OCI-LY7 (cell line): Measurements from ENCODE around the gene ZNF205. TPM values are rescaled to one million over a fixed set of nuclear protein-coding genes. Genes with fewer than 3 reads are reported as not detected.
"Not testable (repeated sequence)": the region's sequence is repeated elsewhere in the genome, so short reads cannot be mapped to it uniquely, and the experiment has no call there.

Experiments
- BruUV-seq: library from RNA; stranded (reverse); fragments of 400-500 nt; replicated peaks from 2 replicates; lab custom pipeline; 2021; lab: Mats Ljungman, UMichigan
- CTCF ChIA-PET: fragments of 300-600 bp; sonication (Branson Sonifier 250); formaldehyde crosslinking; loops from one replicate; lab custom pipeline; 2022; ENCODE audit warnings: antibody characterized with exemption; ENCODE audit not compliant: unreplicated experiment; lab: Charles Lee
- POLR2A ChIA-PET: fragments of 300-600 bp; sonication (Branson Sonifier 250); formaldehyde crosslinking; loops from one replicate; lab custom pipeline; 2022; ENCODE audit warnings: antibody characterized with exemption; lab: Charles Lee
- DNase-seq: peaks from one replicate; pipeline ENCODE4 v3.0.0-alpha.2; 2015; ENCODE audit warnings: low spot score
- H2AFZ ChIP-seq: fragments of 200-600 bp; sonication (generic), shearing (Covaris generic); 2 replicates; pipeline ENCODE4 v1.6.1; 2014; ENCODE audit warnings: mild to moderate bottlenecking, antibody characterized with exemption, low read length, moderate library complexity
- H3K27ac ChIP-seq: fragments of 200-600 bp; sonication (generic); 2 replicates; pipeline ENCODE4 v1.5.1; 2014; ENCODE audit warnings: mixed run types, low read depth, mild to moderate bottlenecking, moderate library complexity, low read length, inconsistent platforms; ENCODE audit not compliant: poor library complexity, severe bottlenecking
- H3K36me3 ChIP-seq: fragments of 200-600 bp; sonication (generic); 2 replicates; pipeline ENCODE4 v1.6.1; 2014; ENCODE audit warnings: mild to moderate bottlenecking, antibody characterized with exemption, low read length, moderate library complexity, mixed read lengths; ENCODE audit not compliant: insufficient read depth
- H3K4me1 ChIP-seq: fragments of 200-600 bp; sonication (generic); 2 replicates; pipeline ENCODE4 v1.5.1; 2014; ENCODE audit warnings: mild to moderate bottlenecking, low read length; ENCODE audit not compliant: insufficient read depth, poor library complexity, severe bottlenecking
- H3K4me2 ChIP-seq: fragments of 200-600 bp; sonication (generic); 2 replicates; pipeline ENCODE4 v1.6.1; 2014; ENCODE audit warnings: mild to moderate bottlenecking, low read length
- H3K4me3 ChIP-seq: fragments of 200-600 bp; sonication (generic); 2 replicates; pipeline ENCODE4 v1.5.1; 2014; ENCODE audit warnings: mild to moderate bottlenecking, low read depth, low read length; ENCODE audit not compliant: poor library complexity, severe bottlenecking
- H3K79me2 ChIP-seq: fragments of 200-600 bp; sonication (generic); 2 replicates; pipeline ENCODE4 v1.6.1; 2016; ENCODE audit warnings: low read depth, mild to moderate bottlenecking, low read length, moderate library complexity, mixed read lengths; ENCODE audit not compliant: insufficient read depth
- H3K9me2 ChIP-seq: fragments of 200-600 bp; sonication (generic); 2 replicates; pipeline ENCODE4 v1.6.1; 2016; ENCODE audit warnings: mild to moderate bottlenecking, low read length, mixed read lengths; ENCODE audit not compliant: insufficient read depth
- H3K9me3 ChIP-seq: fragments of 200-600 bp; sonication (generic); 2 replicates; pipeline ENCODE4 v1.6.1; 2014; ENCODE audit warnings: mild to moderate bottlenecking, mixed run types, low read length, mixed read lengths
- H4K20me1 ChIP-seq: fragments of 200-600 bp; sonication (generic); 2 replicates; pipeline ENCODE4 v1.6.1; 2014; ENCODE audit warnings: mild to moderate bottlenecking, antibody characterized with exemption, low read length, moderate library complexity, mixed read lengths; ENCODE audit not compliant: insufficient read depth
- EZH2phosphoT487 ChIP-seq: fragments of 200-600 bp; sonication (generic); IDR thresholded peaks from 2 replicates; pipeline ENCODE4 v1.6.1; 2018; ENCODE audit warnings: low read depth, borderline replicate concordance, mild to moderate bottlenecking, mixed run types, antibody characterized with exemption, low read length, moderate library complexity, mixed read lengths
- intact Hi-C: fragments of 100-400 bp; cut with micrococcal nuclease; formaldehyde crosslinking; loops from one replicate; pipeline ENCODE4 v1.10.0; 2022; ENCODE audit not compliant: unreplicated experiment
- small RNA-seq: library from RNA; depleted of rRNA; stranded (forward); fragments of <200 nt; gene quantifications from one replicate; pipeline ENCODE3, GENCODE V24; 2014
- total RNA-seq, 2 experiments: library from RNA; depleted of rRNA in 1 of 2; stranded (reverse); fragments of >200 nt in 1 of 2; shearing (Covaris generic) in 1 of 2; gene quantifications; 2 replicates each; pipeline ENCODE4 v1.2.3, GENCODE V29; 2014 to 2022
- TF ChIP-seq, protein P1 (sequence below): fragments of 200-600 bp; sonication (generic); conservative IDR thresholded peaks from 2 replicates; pipeline ENCODE4 v1.5.1; 2014; ENCODE audit warnings: mild to moderate bottlenecking, antibody characterized with exemption, low read length, moderate library complexity, mixed read lengths

The ZNF205 gene
- total RNA-seq, 2 experiments from 2014 or later = 0.30 to 1.2 TPM

DNA sequence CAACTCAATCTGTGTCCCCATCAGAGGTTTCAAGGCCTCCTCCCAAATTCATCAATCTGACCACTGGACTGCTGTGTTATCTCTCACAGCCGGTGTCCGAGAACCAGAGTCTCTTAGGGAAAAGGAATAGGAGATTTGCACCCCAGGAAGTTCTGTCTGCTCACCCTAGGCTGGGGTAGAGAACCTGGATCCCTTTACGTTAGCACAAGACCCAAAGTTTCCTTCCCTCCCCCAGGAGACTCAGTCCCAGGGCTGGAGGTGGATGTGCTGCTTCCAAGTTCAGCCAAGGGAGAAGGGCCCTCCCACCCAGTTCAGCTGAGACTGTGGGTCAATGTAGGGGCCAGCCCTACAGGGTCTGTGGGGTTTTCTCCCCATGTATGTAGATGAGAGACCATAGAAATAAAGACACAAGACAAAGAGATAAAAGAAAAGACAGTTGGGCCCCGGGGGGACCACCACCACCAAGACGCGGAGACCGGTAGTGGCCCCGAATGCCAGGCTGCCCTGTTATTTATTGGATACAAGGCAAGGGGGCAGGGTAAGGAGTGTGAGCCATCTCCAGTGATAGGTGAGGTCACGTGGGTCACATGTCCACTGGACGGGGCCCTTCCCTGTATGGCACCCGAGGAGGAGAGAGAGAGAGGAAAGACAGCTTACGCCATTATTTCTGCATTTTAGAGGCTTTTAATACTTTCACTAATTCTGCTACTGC, 52.9 kb downstream of the ZNF205 start:
- no peaks in the 10 kb centered on the region for H3K36me3 ChIP-seq
- H3K4me3 ChIP-seq = peak overlapping the region; percentile 41
- ChIA-PET POLR2A (no interaction called here), CTCF (no interaction called here)
- intact Hi-C loops = no loop called here
- no peaks in the 10 kb centered on the region for H3K79me2 ChIP-seq
- peak overlapping the region; percentile 23 for H3K27ac ChIP-seq
- BruUV-seq = no TSS peak
- H3K9me2 ChIP-seq = no peaks in the 10 kb centered on the region
- peaks cover 7% of the 10 kb centered on the region for H3K4me1 ChIP-seq
- H4K20me1 ChIP-seq = no peaks in the 10 kb centered on the region
- peak overlapping the region; percentile 97 for H2AFZ ChIP-seq
- no peaks in the 10 kb centered on the region for H3K9me3 ChIP-seq
- peak overlapping the region; percentile 65 for H3K4me2 ChIP-seq
- DNase-seq = no peak
- TF ChIP-seq, protein P1, sequence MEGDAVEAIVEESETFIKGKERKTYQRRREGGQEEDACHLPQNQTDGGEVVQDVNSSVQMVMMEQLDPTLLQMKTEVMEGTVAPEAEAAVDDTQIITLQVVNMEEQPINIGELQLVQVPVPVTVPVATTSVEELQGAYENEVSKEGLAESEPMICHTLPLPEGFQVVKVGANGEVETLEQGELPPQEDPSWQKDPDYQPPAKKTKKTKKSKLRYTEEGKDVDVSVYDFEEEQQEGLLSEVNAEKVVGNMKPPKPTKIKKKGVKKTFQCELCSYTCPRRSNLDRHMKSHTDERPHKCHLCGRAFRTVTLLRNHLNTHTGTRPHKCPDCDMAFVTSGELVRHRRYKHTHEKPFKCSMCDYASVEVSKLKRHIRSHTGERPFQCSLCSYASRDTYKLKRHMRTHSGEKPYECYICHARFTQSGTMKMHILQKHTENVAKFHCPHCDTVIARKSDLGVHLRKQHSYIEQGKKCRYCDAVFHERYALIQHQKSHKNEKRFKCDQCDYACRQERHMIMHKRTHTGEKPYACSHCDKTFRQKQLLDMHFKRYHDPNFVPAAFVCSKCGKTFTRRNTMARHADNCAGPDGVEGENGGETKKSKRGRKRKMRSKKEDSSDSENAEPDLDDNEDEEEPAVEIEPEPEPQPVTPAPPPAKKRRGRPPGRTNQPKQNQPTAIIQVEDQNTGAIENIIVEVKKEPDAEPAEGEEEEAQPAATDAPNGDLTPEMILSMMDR = no peak
- TF ChIP-seq EZH2phosphoT487 = no peak

DNA sequence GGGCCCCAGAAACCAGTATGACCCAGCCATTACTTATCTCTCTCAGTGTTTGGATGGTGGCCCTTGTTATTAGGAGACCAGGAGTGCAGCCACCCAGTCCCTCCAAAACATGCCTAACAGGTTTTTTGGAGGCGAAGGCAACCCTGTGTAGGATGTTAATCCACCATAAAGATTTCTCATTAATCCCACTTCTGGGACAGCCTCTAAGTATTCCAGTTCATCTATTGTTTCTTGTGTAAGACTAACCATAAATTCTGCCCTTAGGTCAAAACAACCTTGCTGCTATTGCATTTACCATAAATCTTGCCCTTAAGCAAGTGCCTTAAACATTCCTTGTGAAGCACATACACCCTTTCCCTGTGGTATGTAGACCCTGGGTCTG, 54.1 kb downstream of the ZNF205 start:
- intact Hi-C loops = loop anchor here (1.0 to 2.0 kb wide), 2 partner anchors 14 to 108 kb away; no protein-coding TSS in a partner anchor
- Histone ChIP-seq H3K4me2 (no peak overlapping the region), H3K79me2 (no peaks in the 10 kb centered on the region), H3K36me3 (no peaks in the 10 kb centered on the region), H3K4me3 (no peak overlapping the region), H4K20me1 (no peaks in the 10 kb centered on the region), H3K4me1 (peaks cover 7% of the 10 kb centered on the region), H3K9me3 (no peaks in the 10 kb centered on the region), H3K9me2 (no peaks in the 10 kb centered on the region), H2AFZ (no peak overlapping the region), H3K27ac (no peak overlapping the region)
- no peak for DNase-seq
- POLR2A ChIA-PET = no interaction called here
- CTCF ChIA-PET = no interaction called here
- no peak for TF ChIP-seq EZH2phosphoT487
- TF ChIP-seq, protein P1 = no peak
- BruUV-seq = no TSS peak

DNA sequence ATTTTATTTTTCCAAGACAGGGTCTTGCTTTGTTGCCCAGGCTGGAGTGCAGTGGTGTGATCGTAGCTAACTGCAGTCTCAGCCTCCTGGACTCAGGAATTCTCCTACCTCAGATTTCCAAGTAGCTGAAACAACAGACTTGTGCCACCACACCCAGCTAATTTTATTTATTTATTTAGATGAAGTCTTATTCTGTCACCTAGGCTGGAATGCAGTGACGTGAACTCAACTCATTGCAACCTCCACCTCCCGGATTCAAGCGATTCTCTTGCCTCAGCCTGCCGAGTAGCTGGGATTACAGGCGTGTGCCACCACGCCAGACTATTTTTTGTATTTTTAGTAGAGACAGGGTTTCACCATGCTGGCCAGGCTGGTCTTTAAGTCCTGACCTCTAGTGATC, 56.3 kb downstream of the ZNF205 start:
- DNase-seq, H3K36me3 ChIP-seq, CTCF ChIA-PET, H3K4me3 ChIP-seq, H3K9me2 ChIP-seq, H3K27ac ChIP-seq, BruUV-seq, H3K4me2 ChIP-seq, H4K20me1 ChIP-seq, H3K9me3 ChIP-seq, H3K79me2 ChIP-seq, H2AFZ ChIP-seq, intact Hi-C loops: not testable (repeated sequence)
- peaks cover 11% of the 10 kb centered on the region for H3K4me1 ChIP-seq
- POLR2A ChIA-PET = interaction anchor here (0.8 kb wide), 1 partner anchor 412 kb away, joined by 3 read pairs; no protein-coding TSS in a partner anchor

Small RNA genes lying within 50 kb of the gene (small RNA-seq; reads per million reads assigned to genes)
- 0.94 reads per million, percentile 45 among the genes with 10 or more reads in this experiment for gene RNU1-22P

Other genes with a start within 250 kb of the ZNF205 start
- gene FLYWCH2, start 229.4 kb upstream of the ZNF205 start, total RNA-seq (2014; rRNA removed; shearing (Covaris generic)) = 38.7 and 44.9 TPM in 2 replicates
- gene FLYWCH2, start 229.4 kb upstream of the ZNF205 start, total RNA-seq (2022) = 22.3 and 23.9 TPM in 2 replicates
- gene FLYWCH1, start 200.7 kb upstream of the ZNF205 start, total RNA-seq (2014; rRNA removed; shearing (Covaris generic)) = 25.3 and 26.1 TPM in 2 replicates
- gene FLYWCH1, start 200.7 kb upstream of the ZNF205 start, total RNA-seq (2022) = 61.9 and 63.9 TPM in 2 replicates
- gene KREMEN2, start 148.3 kb upstream of the ZNF205 start, total RNA-seq (2014; rRNA removed; shearing (Covaris generic)) = 0.09 and 0.28 TPM in 2 replicates
- gene KREMEN2, start 148.3 kb upstream of the ZNF205 start, total RNA-seq (2022) = 0.31 TPM in 1 of 2 replicates, not detected in the other
- gene PAQR4, start 143.2 kb upstream of the ZNF205 start, total RNA-seq (2014; rRNA removed; shearing (Covaris generic)) = 38.1 and 49.1 TPM in 2 replicates
- gene PAQR4, start 143.2 kb upstream of the ZNF205 start, total RNA-seq (2022) = 59.7 and 67.4 TPM in 2 replicates
- gene PKMYT1, start 132.1 kb upstream of the ZNF205 start, total RNA-seq (2014; rRNA removed; shearing (Covaris generic)) = 80.2 and 104 TPM in 2 replicates
- gene PKMYT1, start 132.1 kb upstream of the ZNF205 start, total RNA-seq (2022) = 195 and 197 TPM in 2 replicates
- gene CLDN9, start 99.7 kb upstream of the ZNF205 start, total RNA-seq (2014; rRNA removed; shearing (Covaris generic)) = 0.44 TPM in 1 of 2 replicates, not detected in the other
- 0.42 and 0.59 TPM in 2 replicates for gene CLDN9, start 99.7 kb upstream of the ZNF205 start, total RNA-seq (2022)
- not detected in 2 replicates for gene CLDN6, start 94.4 kb upstream of the ZNF205 start, total RNA-seq (2014; rRNA removed; shearing (Covaris generic))
- gene CLDN6, start 94.4 kb upstream of the ZNF205 start, total RNA-seq (2022) = not detected in 2 replicates
- gene TNFRSF12A, start 92.2 kb upstream of the ZNF205 start, total RNA-seq (2014; rRNA removed; shearing (Covaris generic)) = 4.1 and 4.9 TPM in 2 replicates
- gene TNFRSF12A, start 92.2 kb upstream of the ZNF205 start, total RNA-seq (2022) = 1.3 and 1.9 TPM in 2 replicates
- gene HCFC1R1, start 88.6 kb upstream of the ZNF205 start, total RNA-seq (2014; rRNA removed; shearing (Covaris generic)) = 17.1 and 29.1 TPM in 2 replicates
- 32.2 and 39.4 TPM in 2 replicates for gene HCFC1R1, start 88.6 kb upstream of the ZNF205 start, total RNA-seq (2022)
- 33.7 and 36.0 TPM in 2 replicates for gene THOC6, start 88.6 kb upstream of the ZNF205 start, total RNA-seq (2014; rRNA removed; shearing (Covaris generic))
- 26.3 and 33.6 TPM in 2 replicates for gene THOC6, start 88.6 kb upstream of the ZNF205 start, total RNA-seq (2022)
- not detected in 2 replicates for gene BICDL2, start 75.6 kb upstream of the ZNF205 start, total RNA-seq (2014; rRNA removed; shearing (Covaris generic))
- not detected in 2 replicates for gene BICDL2, start 75.6 kb upstream of the ZNF205 start, total RNA-seq (2022)
- gene MMP25, start 66.0 kb upstream of the ZNF205 start, total RNA-seq (2014; rRNA removed; shearing (Covaris generic)) = 0.63 and 2.6 TPM in 2 replicates
- gene MMP25, start 66.0 kb upstream of the ZNF205 start, total RNA-seq (2022) = 5.6 and 5.8 TPM in 2 replicates
- not detected in 2 replicates for gene IL32, start 46.9 kb upstream of the ZNF205 start, total RNA-seq (2014; rRNA removed; shearing (Covaris generic))
- not detected in 2 replicates for gene IL32, start 46.9 kb upstream of the ZNF205 start, total RNA-seq (2022)
- gene ZSCAN10, start 13.3 kb upstream of the ZNF205 start, total RNA-seq (2014; rRNA removed; shearing (Covaris generic)) = 0.09 TPM in 1 of 2 replicates, not detected in the other
- 0.49 and 0.72 TPM in 2 replicates for gene ZSCAN10, start 13.3 kb upstream of the ZNF205 start, total RNA-seq (2022)
- 3.4 and 4.8 TPM in 2 replicates for gene ZNF213, start 22.4 kb downstream of the ZNF205 start, total RNA-seq (2014; rRNA removed; shearing (Covaris generic))
- 8.5 and 9.1 TPM in 2 replicates for gene ZNF213, start 22.4 kb downstream of the ZNF205 start, total RNA-seq (2022)
- gene OR1F1, start 75.6 kb downstream of the ZNF205 start, total RNA-seq (2014; rRNA removed; shearing (Covaris generic)) = not detected in 2 replicates
- not detected in 2 replicates for gene OR1F1, start 75.6 kb downstream of the ZNF205 start, total RNA-seq (2022)
- 19.8 and 26.2 TPM in 2 replicates for gene ZNF200, start 122.6 kb downstream of the ZNF205 start, total RNA-seq (2014; rRNA removed; shearing (Covaris generic))
- gene ZNF200, start 122.6 kb downstream of the ZNF205 start, total RNA-seq (2022) = 13.9 TPM in 2 replicates
- 0.57 TPM in 1 of 2 replicates, not detected in the other for gene MEFV, start 144.0 kb downstream of the ZNF205 start, total RNA-seq (2014; rRNA removed; shearing (Covaris generic))
- gene MEFV, start 144.0 kb downstream of the ZNF205 start, total RNA-seq (2022) = 0.27 TPM in 1 of 2 replicates, not detected in the other
- gene ZNF263, start 170.9 kb downstream of the ZNF205 start, total RNA-seq (2014; rRNA removed; shearing (Covaris generic)) = 65.2 and 65.9 TPM in 2 replicates
- 27.6 and 27.9 TPM in 2 replicates for gene ZNF263, start 170.9 kb downstream of the ZNF205 start, total RNA-seq (2022)
- gene TIGD7, start 192.8 kb downstream of the ZNF205 start, total RNA-seq (2014; rRNA removed; shearing (Covaris generic)) = 0.03 and 0.10 TPM in 2 replicates
- 5.1 TPM in 2 replicates for gene TIGD7, start 192.8 kb downstream of the ZNF205 start, total RNA-seq (2022)
- 1.4 and 2.6 TPM in 2 replicates for gene ZNF75A, start 192.9 kb downstream of the ZNF205 start, total RNA-seq (2014; rRNA removed; shearing (Covaris generic))
- gene ZNF75A, start 192.9 kb downstream of the ZNF205 start, total RNA-seq (2022) = 18.9 and 23.0 TPM in 2 replicates
- gene OR2C1, start 243.3 kb downstream of the ZNF205 start, total RNA-seq (2014; rRNA removed; shearing (Covaris generic)) = 0.09 and 0.10 TPM in 2 replicates
- not detected in 2 replicates for gene OR2C1, start 243.3 kb downstream of the ZNF205 start, total RNA-seq (2022)